Anterior cingulate cortex (tissue), 58 donors: ENCODE data around the gene RABGAP1L.
"Not testable (repeated sequence)": the region's sequence is repeated elsewhere in the genome, so short reads cannot be mapped to it uniquely, and the experiment has no call there.

Source experiments
- DNase-seq, 58 donors: peaks; one replicate each; lab custom pipeline; 2025; lab: John Stamatoyannopoulos, UW

The RABGAP1L gene

GRCh38 chr1:174785510-174785909 is 626.2 kb downstream of the RABGAP1L start:
- no peak for DNase-seq

DNA sequence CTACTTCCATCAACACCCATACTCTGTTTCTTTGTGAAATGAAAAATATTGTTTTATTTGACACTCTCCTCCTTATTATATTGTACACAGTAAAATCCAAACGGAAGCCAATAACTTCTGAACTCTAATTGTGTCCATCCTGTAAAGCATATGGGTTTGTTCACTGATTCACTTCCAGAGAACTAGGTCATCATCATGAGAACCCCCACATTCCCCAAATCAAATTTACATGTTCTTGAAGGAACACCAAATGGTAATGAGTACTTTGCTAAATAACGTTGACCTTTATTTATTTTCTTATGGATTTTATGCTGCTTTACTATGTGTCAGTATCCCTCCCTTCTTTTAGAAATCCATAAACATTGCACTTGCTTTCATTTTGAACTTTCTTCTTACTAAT is 627.0 kb downstream of the RABGAP1L start:
- no peak for DNase-seq

GRCh38 chr1:174786760-174787159 is 627.4 kb downstream of the RABGAP1L start:
- DNase-seq: no peak

DNA sequence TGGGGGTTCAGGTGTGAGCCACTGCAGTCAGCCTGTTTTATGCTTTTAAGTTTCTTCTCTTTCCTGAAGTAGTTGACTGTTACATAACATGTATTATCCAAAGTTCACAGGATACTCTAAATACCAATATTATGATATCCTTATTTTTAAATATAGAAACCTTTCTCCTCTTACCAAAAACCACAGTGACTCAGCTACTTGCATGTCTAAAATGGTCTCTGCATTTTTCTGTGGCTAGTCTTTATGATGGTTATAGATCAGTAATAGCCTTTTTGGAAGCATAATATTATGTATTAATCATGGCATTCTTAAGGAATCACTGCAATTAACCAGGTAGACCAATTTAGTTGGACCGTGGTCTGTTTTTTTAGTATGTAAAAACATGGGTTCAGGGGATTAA is 629.7 kb downstream of the RABGAP1L start:
- DNase-seq: no peak

- DNase-seq: no peak
These were observed 630.1 kb downstream of the RABGAP1L start for GRCh38 chr1:174789399-174789798.

GRCh38 chr1:174791863-174792262 is 632.5 kb downstream of the RABGAP1L start:
- no peak for DNase-seq

GRCh38 chr1:174794861-174795260 is 635.5 kb downstream of the RABGAP1L start:
- no peak for DNase-seq

GRCh38 chr1:174795806-174796205 is 636.5 kb downstream of the RABGAP1L start:
- no peak for DNase-seq

- DNase-seq: peak in 2 of 58 donors; percentile 4 to 15
These were observed 638.1 kb downstream of the RABGAP1L start for GRCh38 chr1:174797398-174797797.

DNA sequence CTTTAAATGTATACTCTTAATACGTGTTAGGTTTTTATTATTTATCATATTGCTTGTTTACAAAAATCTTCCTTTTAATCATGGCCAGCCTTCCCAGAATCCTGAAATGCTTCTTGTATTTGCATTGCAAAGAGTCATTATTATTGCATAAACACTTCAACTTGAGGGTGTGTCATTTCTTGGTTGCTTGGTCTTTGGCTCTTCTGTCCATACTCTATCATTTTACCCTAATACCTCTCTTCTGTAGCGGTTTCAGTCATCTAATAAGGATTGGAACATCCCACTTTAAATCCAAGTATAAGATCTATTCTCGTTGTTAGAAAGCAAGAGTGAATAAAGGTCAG is 639.8 kb downstream of the RABGAP1L start:
- DNase-seq: no peak

- DNase-seq: peak in 38 of 58 donors; percentile 2 to 70 (median 30)
These were observed 641.0 kb downstream of the RABGAP1L start for GRCh38 chr1:174800216-174800851.

GRCh38 chr1:174800876-174801275 is 641.6 kb downstream of the RABGAP1L start:
- peak in 1 of 58 donors; percentile 15 for DNase-seq

DNA sequence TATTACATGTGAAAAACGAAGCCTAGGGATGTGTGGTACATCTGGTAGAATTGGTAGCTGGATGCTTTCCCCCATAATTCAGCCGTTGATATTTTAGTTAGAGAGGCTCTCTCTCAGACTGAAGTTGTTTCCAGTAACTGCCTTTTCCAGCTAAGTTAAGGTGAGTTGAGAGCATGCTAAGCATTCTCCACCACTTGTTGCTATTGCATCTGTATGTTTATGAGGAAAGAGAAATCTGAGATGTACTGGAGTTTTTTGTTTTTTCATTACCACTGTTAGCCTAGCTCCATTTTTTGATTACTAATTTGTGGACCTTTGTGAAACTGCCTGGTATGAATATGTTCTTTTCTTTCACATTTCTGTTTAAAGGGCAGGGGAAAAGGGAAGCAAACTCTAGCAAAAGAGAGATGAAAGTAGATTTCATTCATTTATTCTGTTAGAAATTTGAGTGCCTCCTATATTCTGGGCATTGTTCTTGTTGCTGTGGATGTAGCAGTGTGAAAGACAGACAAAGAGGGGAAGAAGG is 650.5 kb downstream of the RABGAP1L start:
- DNase-seq: no peak

- DNase-seq: no peak
These were observed 652.7 kb downstream of the RABGAP1L start for GRCh38 chr1:174812016-174812415.

GRCh38 chr1:174812656-174813055 is 653.3 kb downstream of the RABGAP1L start:
- no peak for DNase-seq

DNA sequence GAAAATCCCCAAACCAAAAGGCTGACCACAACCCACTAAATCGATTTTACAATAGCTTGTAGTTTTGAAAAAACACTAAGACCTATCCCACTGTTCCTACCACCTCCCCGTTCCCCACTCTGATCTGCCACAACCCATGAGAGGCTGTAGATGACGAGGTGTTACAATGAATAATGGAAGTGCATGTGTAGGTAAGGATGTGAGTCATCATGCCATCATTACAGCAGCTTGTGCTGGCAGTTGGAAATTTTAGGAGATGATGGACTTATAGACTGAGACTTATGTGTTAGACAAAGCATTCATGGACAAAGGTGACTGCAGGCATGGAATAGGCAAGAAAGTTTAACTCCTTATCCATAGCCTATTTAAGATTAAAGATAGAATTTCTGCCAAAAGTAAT is 655.7 kb downstream of the RABGAP1L start:
- DNase-seq: no peak

DNA sequence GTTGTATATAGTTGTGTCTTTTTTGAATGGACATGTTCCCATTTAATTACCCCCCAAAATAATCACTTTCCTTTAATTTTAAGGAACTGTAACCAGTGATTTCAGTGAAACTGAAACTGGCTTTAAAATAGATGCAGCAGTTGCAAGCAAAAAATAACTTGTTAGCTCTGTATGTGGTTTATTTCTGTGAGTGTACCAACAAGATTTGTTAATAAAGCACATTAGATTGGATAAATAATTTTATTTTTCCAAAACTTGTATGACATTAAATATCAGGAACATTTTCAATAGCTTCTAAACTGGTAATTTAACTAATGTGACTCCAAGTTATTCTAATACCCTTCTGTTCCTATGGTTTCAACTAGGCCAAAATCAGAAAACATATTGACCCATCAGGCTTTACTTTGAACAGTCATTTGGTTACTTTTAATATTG is 656.2 kb downstream of the RABGAP1L start:
- no peak for DNase-seq

DNA sequence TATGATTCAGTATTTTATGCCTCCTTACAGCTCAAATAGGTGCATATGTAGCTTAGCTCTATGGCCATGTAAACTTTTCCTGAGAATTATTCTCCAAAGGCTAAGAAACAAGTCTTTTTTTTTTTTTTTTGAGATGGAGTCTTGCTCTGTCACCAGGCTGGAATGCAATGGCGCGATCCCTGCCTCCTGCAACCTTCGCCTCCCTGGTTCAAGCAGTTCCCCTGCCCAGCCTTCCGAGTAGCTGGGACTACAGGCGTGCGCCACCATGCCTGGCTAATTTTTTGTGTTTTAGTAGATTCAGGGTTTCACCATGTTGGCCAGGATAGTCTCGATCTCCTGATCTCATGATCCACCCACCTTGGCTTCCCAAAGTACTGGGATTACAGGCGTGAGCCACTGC is 657.3 kb downstream of the RABGAP1L start:
- DNase-seq: not testable (repeated sequence)

DNA sequence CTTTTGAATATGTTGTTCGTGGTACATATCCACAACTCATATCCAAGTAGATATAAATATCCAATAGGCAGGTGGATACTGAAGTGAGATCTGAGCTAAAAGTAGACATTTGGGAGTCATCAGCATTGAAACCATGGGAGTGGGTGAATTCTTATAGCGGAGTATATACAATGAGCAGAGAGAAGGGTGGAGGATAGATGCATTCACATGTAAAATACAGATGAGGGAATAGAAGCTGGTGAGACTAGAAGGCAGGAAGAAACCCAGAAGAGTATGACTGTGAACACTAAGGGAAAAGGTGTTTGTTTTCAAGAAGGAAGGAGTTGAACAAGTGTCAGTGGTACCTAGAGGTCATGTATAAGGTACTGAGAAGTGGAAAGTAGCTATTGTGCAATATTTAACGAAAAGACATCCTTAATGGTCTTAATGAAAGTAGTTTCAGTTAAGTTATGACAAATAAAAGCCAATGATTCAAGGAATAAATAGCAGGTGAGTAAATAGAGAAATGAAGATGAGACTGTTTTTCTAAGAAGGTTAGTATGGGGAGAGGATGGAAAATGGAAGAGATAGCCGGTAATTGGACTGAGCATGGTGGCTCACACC is 658.8 kb downstream of the RABGAP1L start:
- DNase-seq: no peak

- DNase-seq: no peak
These were observed 659.6 kb downstream of the RABGAP1L start for GRCh38 chr1:174818951-174819350.

GRCh38 chr1:174819596-174819995 is 660.3 kb downstream of the RABGAP1L start:
- no peak for DNase-seq

DNA sequence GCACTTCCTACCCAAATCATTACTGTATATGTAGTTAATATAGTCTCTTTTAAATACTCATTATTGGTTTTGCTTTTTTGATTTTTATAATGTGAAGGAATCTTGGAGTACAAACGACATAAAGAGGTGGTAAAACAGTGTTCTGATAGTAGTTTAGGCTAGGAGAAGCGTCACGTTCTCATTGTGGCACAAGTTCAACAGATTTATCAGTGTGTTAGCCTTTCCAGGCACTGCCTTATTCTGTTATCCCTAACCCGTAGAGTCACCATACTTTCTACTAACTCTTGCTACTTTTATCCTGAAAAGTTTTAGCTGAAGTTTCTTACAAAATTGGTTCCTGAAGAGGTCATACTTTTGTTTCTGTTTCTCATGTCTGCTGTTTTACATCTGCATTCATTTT is 665.8 kb downstream of the RABGAP1L start:
- DNase-seq: no peak
